ENCODE results near the gene LRRC4.

GRCh38 chr7:128003787-128004186 is 27.4 kb downstream of the LRRC4 start:
- TF ChIP-seq CTCF (conservative IDR thresholded peaks at IDR 0.05): no peak
- TF ChIP-seq EZH2 (IDR thresholded peaks at IDR 0.05; ENCODE audit: low read depth): no peak
